Stimulated activated CD4-positive, alpha-beta T cell treated with anti-CD3 and anti-CD28 coated beads, Interleukin-15, amount 100 ng/mL, for 24 hours (primary cell): ENCODE measurements around the gene RIPOR3.
"Not testable (repeated sequence)": the region's sequence is repeated elsewhere in the genome, so short reads cannot be mapped to it uniquely, and the experiment has no call there.

Experiments
- DNase-seq: peaks from one replicate; pipeline ENCODE4 v3.0.0-alpha.2; 2020

RIPOR3 gene

GRCh38 chr20:50723672-50724071 is 32.3 kb upstream of the RIPOR3 start:
- no peak for DNase-seq

- DNase-seq = no peak
Observed at GRCh38 chr20:50722424-50723155, 31.2 kb upstream of the RIPOR3 start.

- DNase-seq = no peak
Observed at GRCh38 chr20:50721881-50722281, 30.5 kb upstream of the RIPOR3 start.

- DNase-seq = no peak
Observed at GRCh38 chr20:50720582-50720981, 29.2 kb upstream of the RIPOR3 start.

- DNase-seq = no peak
Observed at GRCh38 chr20:50720026-50720425, 28.7 kb upstream of the RIPOR3 start.

GRCh38 chr20:50719328-50719727 is 28.0 kb upstream of the RIPOR3 start:
- DNase-seq = no peak

GRCh38 chr20:50717974-50718761 is 26.8 kb upstream of the RIPOR3 start:
- DNase-seq = no peak

- DNase-seq = no peak
Observed at GRCh38 chr20:50717312-50717711, 26.0 kb upstream of the RIPOR3 start.

- no peak for DNase-seq
Observed at GRCh38 chr20:50716518-50716917, 25.2 kb upstream of the RIPOR3 start.

- no peak for DNase-seq
Observed at GRCh38 chr20:50715694-50716093, 24.4 kb upstream of the RIPOR3 start.

- not testable (repeated sequence) for DNase-seq
Observed at GRCh38 chr20:50714426-50714825, 23.1 kb upstream of the RIPOR3 start.

- DNase-seq = no peak
Observed at GRCh38 chr20:50713657-50714101, 22.3 kb upstream of the RIPOR3 start.

GRCh38 chr20:50712771-50713656 is 21.7 kb upstream of the RIPOR3 start:
- DNase-seq = no peak

- DNase-seq = no peak
Observed at GRCh38 chr20:50711113-50711825, 19.9 kb upstream of the RIPOR3 start.

- DNase-seq = no peak
Observed at GRCh38 chr20:50710492-50711063, 19.2 kb upstream of the RIPOR3 start.

- no peak for DNase-seq
Observed at GRCh38 chr20:50709636-50709973, 18.3 kb upstream of the RIPOR3 start.

GRCh38 chr20:50708845-50709635 is 17.7 kb upstream of the RIPOR3 start:
- DNase-seq = no peak

- no peak for DNase-seq
Observed at GRCh38 chr20:50704971-50705370, 13.6 kb upstream of the RIPOR3 start.

- no peak for DNase-seq
Observed at GRCh38 chr20:50704514-50704913, 13.2 kb upstream of the RIPOR3 start.

- not testable (repeated sequence) for DNase-seq
Observed at GRCh38 chr20:50703651-50704438, 12.5 kb upstream of the RIPOR3 start.
